KMS-11 (cell line): Measurements from ENCODE around the gene C19orf67.

Experiments
- H2AFZ ChIP-seq: fragments of 200-600 bp; sonication (generic); 2 replicates; pipeline ENCODE4 v1.6.1; 2016; ENCODE audit warnings: antibody characterized with exemption, mixed run types, low read depth
- H3K27ac ChIP-seq: fragments of 200-600 bp; sonication (generic); 2 replicates; pipeline ENCODE4 v1.6.1; 2016; ENCODE audit warnings: mild to moderate bottlenecking, mixed run types
- H3K27me3 ChIP-seq: fragments of 200-600 bp; sonication (generic); 2 replicates; pipeline ENCODE4 v1.6.1; 2017; ENCODE audit warnings: mild to moderate bottlenecking, low read depth, mixed run types, moderate library complexity; ENCODE audit not compliant: insufficient read depth
- H3K36me3 ChIP-seq: fragments of 200-600 bp; sonication (generic); 2 replicates; pipeline ENCODE4 v1.6.1; 2017; ENCODE audit warnings: mild to moderate bottlenecking, mixed run types; ENCODE audit not compliant: insufficient read depth
- H3K4me1 ChIP-seq: fragments of 200-600 bp; sonication (generic); 2 replicates; pipeline ENCODE4 v1.6.1; 2016; ENCODE audit warnings: mild to moderate bottlenecking, low read depth, mixed run types; ENCODE audit not compliant: poor library complexity, severe bottlenecking
- H3K4me2 ChIP-seq: fragments of 200-600 bp; sonication (generic); 2 replicates; pipeline ENCODE4 v1.7.0; 2016; ENCODE audit warnings: mild to moderate bottlenecking, mixed run types
- H3K4me3 ChIP-seq: fragments of 200-600 bp; sonication (generic); IDR thresholded peaks from 2 replicates; pipeline ENCODE4 v1.6.1; 2017; ENCODE audit warnings: low read depth, low read length, mixed read lengths; ENCODE audit not compliant: insufficient read depth
- H3K79me2 ChIP-seq: fragments of 200-600 bp; sonication (generic); 2 replicates; pipeline ENCODE4 v1.6.1; 2016; ENCODE audit warnings: low read depth, mixed run types; ENCODE audit not compliant: insufficient read depth
- H3K9ac ChIP-seq: fragments of 200-600 bp; sonication (generic); 2 replicates; pipeline ENCODE4 v1.6.1; 2016; ENCODE audit warnings: mild to moderate bottlenecking, mixed run types
- H4K20me1 ChIP-seq: fragments of 200-600 bp; sonication (generic); 2 replicates; pipeline ENCODE4 v1.6.1; 2016; ENCODE audit warnings: mild to moderate bottlenecking, mixed run types; ENCODE audit not compliant: insufficient read depth
- TF ChIP-seq, protein P1 (sequence below): fragments of 200-600 bp; sonication (generic); conservative IDR thresholded peaks from 2 replicates; pipeline ENCODE4 v1.6.1; 2017; ENCODE audit warnings: low read depth, mild to moderate bottlenecking, antibody characterized with exemption, low read length, moderate library complexity, mixed read lengths

Gene C19orf67

DNA sequence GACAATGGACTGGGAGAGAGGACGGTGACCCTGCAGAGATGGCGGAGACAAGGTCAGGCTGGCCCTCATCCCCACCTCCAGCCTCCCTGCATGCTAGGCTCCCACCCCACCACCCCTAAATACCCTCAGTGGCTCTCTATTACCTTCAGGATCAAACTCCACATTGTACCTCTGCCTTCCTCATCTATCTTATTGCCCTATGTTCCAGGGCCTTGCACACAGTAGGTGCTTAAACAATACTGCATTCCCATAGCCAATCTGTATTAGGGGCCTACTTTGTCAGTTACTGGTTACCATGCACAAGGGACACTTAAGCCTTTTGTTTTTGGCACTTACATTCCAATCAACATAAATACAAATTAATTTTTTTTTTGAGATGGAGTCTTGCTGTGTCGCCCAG is 30.2 kb downstream of the C19orf67 start:
- Histone ChIP-seq H3K79me2 (no peaks in the 10 kb centered on the region), H3K36me3 (no peaks in the 10 kb centered on the region), H3K9ac (no peak overlapping the region), H3K27ac (no peak overlapping the region), H3K4me3 (no peak overlapping the region), H3K4me2 (no peak overlapping the region), H3K27me3 (no peaks in the 10 kb centered on the region; the same call in 1 of the 2 replicates), H2AFZ (no peak overlapping the region), H4K20me1 (no peaks in the 10 kb centered on the region), H3K4me1 (no peaks in the 10 kb centered on the region)
- TF ChIP-seq, protein P1, sequence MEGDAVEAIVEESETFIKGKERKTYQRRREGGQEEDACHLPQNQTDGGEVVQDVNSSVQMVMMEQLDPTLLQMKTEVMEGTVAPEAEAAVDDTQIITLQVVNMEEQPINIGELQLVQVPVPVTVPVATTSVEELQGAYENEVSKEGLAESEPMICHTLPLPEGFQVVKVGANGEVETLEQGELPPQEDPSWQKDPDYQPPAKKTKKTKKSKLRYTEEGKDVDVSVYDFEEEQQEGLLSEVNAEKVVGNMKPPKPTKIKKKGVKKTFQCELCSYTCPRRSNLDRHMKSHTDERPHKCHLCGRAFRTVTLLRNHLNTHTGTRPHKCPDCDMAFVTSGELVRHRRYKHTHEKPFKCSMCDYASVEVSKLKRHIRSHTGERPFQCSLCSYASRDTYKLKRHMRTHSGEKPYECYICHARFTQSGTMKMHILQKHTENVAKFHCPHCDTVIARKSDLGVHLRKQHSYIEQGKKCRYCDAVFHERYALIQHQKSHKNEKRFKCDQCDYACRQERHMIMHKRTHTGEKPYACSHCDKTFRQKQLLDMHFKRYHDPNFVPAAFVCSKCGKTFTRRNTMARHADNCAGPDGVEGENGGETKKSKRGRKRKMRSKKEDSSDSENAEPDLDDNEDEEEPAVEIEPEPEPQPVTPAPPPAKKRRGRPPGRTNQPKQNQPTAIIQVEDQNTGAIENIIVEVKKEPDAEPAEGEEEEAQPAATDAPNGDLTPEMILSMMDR = no peak

DNA sequence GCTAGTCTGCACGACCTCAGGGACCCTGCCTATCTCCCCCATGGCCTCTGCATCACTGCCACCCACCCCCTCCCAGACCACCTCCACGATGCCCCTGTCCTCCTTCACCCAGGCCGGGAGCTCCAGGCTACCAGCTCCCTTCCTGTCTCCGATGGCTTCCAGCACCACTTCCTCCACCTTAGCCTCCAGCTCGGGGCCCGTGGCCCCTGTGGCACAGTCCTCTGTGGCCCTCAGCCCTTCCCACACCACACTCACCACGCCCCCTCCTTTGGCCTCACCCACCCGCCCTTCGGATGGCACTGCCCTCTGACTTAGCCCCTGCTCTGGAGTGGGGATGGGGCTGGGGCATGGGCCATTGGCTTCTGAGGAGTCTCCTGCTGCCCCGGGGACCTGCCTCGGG is 30.9 kb downstream of the C19orf67 start:
- H4K20me1 ChIP-seq = no peaks in the 10 kb centered on the region

DNA sequence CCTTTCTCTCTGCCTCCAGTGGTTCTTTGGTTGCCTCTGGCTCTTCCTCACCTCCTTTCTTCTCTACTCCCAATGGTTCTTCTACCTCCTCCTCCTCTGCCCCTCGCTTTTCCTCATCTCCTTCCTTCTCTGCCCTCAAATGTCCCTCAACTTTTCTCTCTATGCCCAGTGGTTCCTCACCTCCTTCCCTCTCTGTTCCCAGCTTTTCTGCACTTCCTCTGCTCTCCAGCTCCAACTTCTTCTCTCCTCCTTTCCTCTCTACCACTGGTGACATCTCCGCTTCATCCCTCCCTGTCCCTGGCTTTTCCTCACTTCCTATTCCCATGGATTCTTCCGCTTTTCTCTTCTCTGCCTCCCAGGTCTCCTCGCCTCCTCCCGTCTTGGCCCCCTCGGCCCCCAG is 31.5 kb downstream of the C19orf67 start:
- no peaks in the 10 kb centered on the region for H4K20me1 ChIP-seq
- TF ChIP-seq, protein P1 = no peak
- no peak overlapping the region for H2AFZ ChIP-seq
- no peak overlapping the region for H3K9ac ChIP-seq
- no peaks in the 10 kb centered on the region; the same call in 1 of the 2 replicates for H3K27me3 ChIP-seq
- no peaks in the 10 kb centered on the region for H3K79me2 ChIP-seq
- no peak overlapping the region for H3K27ac ChIP-seq
- no peaks in the 10 kb centered on the region for H3K4me1 ChIP-seq
- no peak overlapping the region for H3K4me3 ChIP-seq
- H3K4me2 ChIP-seq = no peak overlapping the region
- no peaks in the 10 kb centered on the region for H3K36me3 ChIP-seq

More for the DNA sequence above, 30.9 kb downstream of the C19orf67 start:
- Histone ChIP-seq H2AFZ (no peak overlapping the region), H3K4me1 (no peaks in the 10 kb centered on the region), H3K27me3 (no peaks in the 10 kb centered on the region; the same call in 1 of the 2 replicates), H3K36me3 (no peaks in the 10 kb centered on the region), H3K4me3 (no peak overlapping the region), H3K79me2 (no peaks in the 10 kb centered on the region), H3K4me2 (no peak overlapping the region), H3K27ac (no peak overlapping the region), H3K9ac (no peak overlapping the region)
- TF ChIP-seq, protein P1 = no peak

DNA sequence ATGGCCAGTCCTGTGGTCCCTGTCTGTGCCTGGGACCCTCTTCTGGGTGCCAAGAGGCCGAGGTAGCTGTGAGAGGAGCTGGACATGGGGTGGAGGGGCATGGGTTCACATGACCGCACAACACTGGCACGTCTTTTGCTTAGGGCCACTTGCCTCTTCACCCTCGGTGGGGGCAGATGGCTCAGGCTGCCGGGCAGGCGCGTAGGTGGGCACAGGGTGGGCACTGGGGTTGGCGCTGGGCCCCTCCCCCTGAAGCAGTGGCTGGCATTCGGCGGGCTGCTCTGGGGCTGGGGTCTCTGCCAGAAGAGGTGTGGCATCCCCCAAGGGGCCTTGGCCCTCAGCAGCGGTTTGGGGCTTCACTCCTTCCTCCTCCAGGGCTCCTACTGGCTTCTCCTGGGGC is 32.1 kb downstream of the C19orf67 start:
- H4K20me1 ChIP-seq = no peaks in the 10 kb centered on the region
- no peak overlapping the region for H3K4me2 ChIP-seq
- no peak overlapping the region for H3K9ac ChIP-seq
- TF ChIP-seq, protein P1 = no peak
- H3K36me3 ChIP-seq = no peaks in the 10 kb centered on the region
- no peak overlapping the region for H2AFZ ChIP-seq
- no peaks in the 10 kb centered on the region for H3K79me2 ChIP-seq
- H3K4me1 ChIP-seq = no peaks in the 10 kb centered on the region
- H3K4me3 ChIP-seq = no peak overlapping the region
- H3K27ac ChIP-seq = no peak overlapping the region
- H3K27me3 ChIP-seq = no peaks in the 10 kb centered on the region

DNA sequence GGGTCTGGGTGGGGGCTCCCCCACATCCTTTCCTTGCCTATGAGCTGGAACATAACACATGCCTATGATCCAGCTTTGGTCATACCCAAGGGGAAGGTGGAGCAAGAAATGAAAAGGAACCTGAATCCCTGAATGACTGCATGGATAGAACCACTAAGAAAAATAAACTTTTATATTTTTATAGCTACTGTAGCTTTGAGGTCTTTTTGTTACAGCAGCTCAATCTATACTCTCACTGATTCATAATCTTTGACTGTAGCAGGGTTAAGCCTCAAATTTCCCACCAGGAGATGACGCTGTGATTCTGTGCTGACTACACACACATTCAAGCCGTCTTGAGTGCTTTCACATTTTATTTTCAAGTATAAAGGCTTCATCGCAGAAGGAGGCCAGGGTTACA is 32.6 kb downstream of the C19orf67 start:
- 0 out of 2 replicates have a peak, but pooled peaks cover 2% of the 10 kb centered on the region for H3K36me3 ChIP-seq
- TF ChIP-seq, protein P1 = no peak
- no peak overlapping the region for H3K9ac ChIP-seq
- no peaks in the 10 kb centered on the region for H4K20me1 ChIP-seq
- no peaks in the 10 kb centered on the region for H3K4me1 ChIP-seq
- no peak overlapping the region for H3K27ac ChIP-seq
- H3K79me2 ChIP-seq = no peaks in the 10 kb centered on the region
- no peak overlapping the region for H3K4me3 ChIP-seq
- H3K27me3 ChIP-seq = no peaks in the 10 kb centered on the region
- H3K4me2 ChIP-seq = no peak overlapping the region
- no peak overlapping the region for H2AFZ ChIP-seq
